Lung microvascular endothelial cell (primary cell): ENCODE results near the gene ECHDC3. TPM values are rescaled to one million over a fixed set of nuclear protein-coding genes. Genes with fewer than 3 reads are reported as not detected.

ENCODE experiments used
- DNase-seq, 2 donors: peaks; one replicate each; pipeline versions ENCODE4 v3.0.0 to v3.0.0-alpha.2; 2010; ENCODE audit warnings: low read depth in 2 of 2
- total RNA-seq: library from RNA; depleted of rRNA; stranded (reverse); fragments of >200 nt; gene quantifications from 2 replicates; pipeline ENCODE4 v1.2.1, GENCODE V29; 2014

ECHDC3 gene
- total RNA-seq, 1 donor from 2014 or later, result 34.5 TPM

DNA sequence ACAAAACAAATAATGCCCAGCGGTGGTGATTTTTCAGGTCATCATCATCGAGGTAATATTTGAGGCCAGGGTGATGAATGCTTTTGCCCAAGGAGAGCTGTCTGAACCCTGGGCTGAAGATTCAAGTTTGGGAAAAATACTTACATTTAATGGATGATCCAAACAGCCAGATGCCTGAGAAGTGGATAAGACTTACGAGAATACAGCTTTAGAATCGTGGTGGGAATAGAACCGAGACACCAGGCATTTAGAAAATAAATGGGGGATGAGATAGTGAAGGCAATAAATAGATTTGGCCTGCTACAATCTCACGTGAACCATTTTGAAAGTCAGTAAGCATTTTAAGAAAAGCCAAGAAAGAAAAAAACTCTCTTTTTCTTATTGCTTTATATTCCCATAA is 68.8 kb downstream of the ECHDC3 start:
- DNase-seq, result no peak

GRCh38 chr10:11813177-11813576 is 71.0 kb downstream of the ECHDC3 start:
- no peak for DNase-seq

Other genes with a start within 250 kb of the ECHDC3 start
- gene USP6NL, start 130.7 kb upstream of the ECHDC3 start, total RNA-seq, result 9.6 and 11.3 TPM in 2 replicates
- 5.0 and 7.3 TPM in 2 replicates for gene PROSER2, start 81.0 kb downstream of the ECHDC3 start, total RNA-seq